ENCODE results near the gene TBC1D32.
"Not testable (repeated sequence)": the region's sequence is repeated elsewhere in the genome, so short reads cannot be mapped to it uniquely, and the experiment has no call there.

TBC1D32 gene

DNA sequence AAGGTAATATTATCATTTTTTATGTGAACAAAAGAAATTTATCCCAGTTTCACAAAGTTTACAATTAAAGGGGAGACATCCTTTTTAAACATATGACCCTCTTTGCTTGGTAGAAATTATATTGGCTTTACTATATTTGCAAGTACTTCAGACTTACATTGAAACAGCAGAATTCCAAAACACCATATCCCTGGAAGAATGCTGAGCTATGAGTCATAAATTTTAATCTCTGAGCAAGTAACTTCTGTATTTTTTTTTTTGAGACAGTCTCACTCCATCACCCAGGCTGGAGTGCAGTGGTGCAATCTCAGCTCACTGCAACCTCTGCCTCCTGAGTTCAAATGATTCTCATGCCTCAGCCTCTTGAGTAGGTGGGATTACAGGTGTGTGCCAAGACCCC lies 240.4 kb downstream of the TBC1D32 start:
- no peak overlapping the region for H3K4me3 ChIP-seq (ENCODE audit: low read depth, low read length)
- TF ChIP-seq CTCF (IDR thresholded peaks at IDR 0.05; ENCODE audit: borderline replicate concordance, insufficient read depth, low read depth, low read length): no peak

DNA sequence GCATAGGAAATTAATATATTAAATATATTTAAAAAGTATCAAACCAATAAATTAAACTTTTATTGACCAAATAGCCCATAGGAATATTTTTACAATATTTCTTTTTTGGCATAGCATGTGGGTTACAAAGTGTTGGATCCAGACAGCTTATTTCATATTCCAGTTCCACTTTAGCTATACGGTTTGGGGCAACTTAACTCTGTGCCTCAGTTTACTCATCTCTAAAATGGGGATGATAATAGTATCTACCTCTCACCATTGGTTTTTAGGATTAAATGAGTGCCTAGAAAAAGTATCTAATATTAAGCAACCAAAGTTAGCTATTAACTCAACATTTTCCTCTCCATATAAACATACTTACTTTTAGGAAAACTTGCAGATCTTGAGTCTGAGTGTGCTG lies 243.8 kb downstream of the TBC1D32 start:
- no peak for TF ChIP-seq CTCF (IDR thresholded peaks at IDR 0.05; ENCODE audit: borderline replicate concordance, insufficient read depth, low read depth, low read length)

GRCh38 chr6:121086876-121087275 lies 247.4 kb downstream of the TBC1D32 start:
- TF ChIP-seq CTCF (IDR thresholded peaks at IDR 0.05; ENCODE audit: borderline replicate concordance, insufficient read depth, low read depth, low read length): no peak
- H3K4me3 ChIP-seq (ENCODE audit: low read depth, low read length): no peak overlapping the region

More for the DNA sequence above, 243.8 kb downstream of the TBC1D32 start:
- H3K4me3 ChIP-seq (ENCODE audit: low read depth, low read length): no peak overlapping the region

GRCh38 chr6:121076119-121076518 lies 258.2 kb downstream of the TBC1D32 start:
- TF ChIP-seq CTCF (IDR thresholded peaks at IDR 0.05; ENCODE audit: borderline replicate concordance, insufficient read depth, low read depth, low read length): no peak
- H3K4me3 ChIP-seq (ENCODE audit: low read depth, low read length): no peak overlapping the region

DNA sequence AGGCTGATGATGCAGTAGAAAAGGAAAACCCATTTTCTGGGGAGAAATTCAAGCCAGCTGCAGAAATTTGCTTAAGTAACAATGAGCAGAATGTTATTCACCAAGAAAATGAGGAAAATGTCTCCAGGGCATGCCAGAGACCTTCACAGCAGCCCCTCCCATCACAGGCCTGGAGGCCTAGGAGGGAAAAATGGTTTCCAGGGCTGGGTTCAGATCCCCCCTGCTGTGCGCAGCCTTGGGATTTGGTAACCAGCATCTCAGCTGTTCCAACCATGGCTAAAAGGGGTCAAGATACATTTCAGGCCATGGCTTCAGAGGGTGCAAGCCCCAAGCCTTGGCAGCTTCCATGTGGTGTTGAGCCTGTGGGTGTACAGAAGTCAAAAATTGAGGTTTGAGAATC lies 265.5 kb downstream of the TBC1D32 start:
- H3K4me3 ChIP-seq (ENCODE audit: low read depth, low read length): not testable (repeated sequence)

GRCh38 chr6:121067381-121067780 lies 266.9 kb downstream of the TBC1D32 start:
- TF ChIP-seq CTCF (IDR thresholded peaks at IDR 0.05; ENCODE audit: borderline replicate concordance, insufficient read depth, low read depth, low read length): no peak
- no peak overlapping the region for H3K4me3 ChIP-seq (ENCODE audit: low read depth, low read length)

DNA sequence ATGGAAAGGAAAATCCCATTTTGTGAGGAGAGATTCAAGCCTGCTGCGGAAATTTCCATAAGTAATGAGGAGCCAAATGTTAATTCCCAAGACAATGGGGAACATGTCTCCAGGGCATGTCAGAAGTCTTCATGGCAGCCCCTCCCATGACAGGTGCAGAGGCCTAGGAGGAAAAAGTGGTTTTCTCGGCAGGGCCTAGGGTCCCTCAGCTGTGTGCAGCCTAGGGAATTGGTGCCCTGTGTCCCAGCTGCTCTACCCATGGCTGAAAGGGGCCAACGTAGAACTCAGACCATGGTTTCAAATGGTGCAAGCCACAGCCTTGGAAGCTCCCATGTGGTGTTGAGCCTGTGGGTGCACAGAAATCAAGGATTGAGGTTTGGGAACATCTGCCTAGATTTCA lies 269.9 kb downstream of the TBC1D32 start:
- TF ChIP-seq CTCF (IDR thresholded peaks at IDR 0.05; ENCODE audit: borderline replicate concordance, insufficient read depth, low read depth, low read length): no peak
- no peak overlapping the region for H3K4me3 ChIP-seq (ENCODE audit: low read depth, low read length)

DNA sequence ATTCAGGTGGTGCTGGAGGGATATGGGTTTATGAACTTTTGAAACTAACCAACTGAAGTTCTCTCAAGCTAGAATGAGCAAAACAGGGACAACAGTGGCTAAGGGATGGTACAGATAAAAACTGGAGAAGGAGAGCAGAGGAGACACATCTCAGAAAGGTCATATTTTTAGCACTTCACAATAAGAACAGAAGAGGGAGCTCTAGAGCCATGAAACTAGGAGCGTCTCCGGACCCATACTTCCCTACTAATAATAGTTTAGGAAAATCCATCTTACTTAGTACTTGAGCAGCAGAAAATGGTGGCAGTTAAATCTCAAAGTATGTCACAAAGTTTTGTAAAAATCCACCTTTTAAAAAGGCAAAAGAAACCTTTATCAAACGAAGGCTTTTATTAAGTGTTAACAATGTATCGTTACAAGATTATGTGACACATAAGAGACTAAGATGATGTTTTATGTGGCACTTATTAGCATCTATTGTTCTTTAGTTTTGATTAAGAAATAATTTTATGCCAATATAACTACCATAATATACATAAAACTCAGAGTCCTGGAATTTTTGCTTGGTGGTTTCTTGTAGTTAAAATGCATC lies 278.6 kb downstream of the TBC1D32 start:
- peak; percentile 47; the same call in 1 of the 2 replicates for TF ChIP-seq CTCF (IDR thresholded peaks at IDR 0.05; ENCODE audit: borderline replicate concordance, insufficient read depth, low read depth, low read length)
- H3K4me3 ChIP-seq (ENCODE audit: low read depth, low read length): no peak overlapping the region

DNA sequence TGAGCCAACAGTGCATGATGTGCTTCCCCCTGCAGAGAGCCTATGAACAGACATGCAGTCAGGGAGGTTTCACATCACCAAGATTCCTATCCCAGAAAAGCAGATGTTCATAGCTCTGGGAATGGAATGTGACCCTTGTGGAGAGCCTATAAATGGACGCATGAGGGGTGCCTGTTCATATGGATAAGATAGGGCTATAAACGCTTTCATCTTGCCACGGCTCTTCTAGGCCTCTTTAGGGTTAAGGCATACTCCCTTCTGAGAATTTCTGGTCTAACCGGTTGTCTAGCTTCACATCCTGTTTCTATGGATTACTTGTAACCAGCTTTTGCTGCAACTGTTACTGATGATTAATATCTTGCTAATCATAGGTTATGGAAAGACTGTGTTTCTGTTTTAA lies 285.7 kb downstream of the TBC1D32 start:
- not testable (repeated sequence) for H3K4me3 ChIP-seq (ENCODE audit: low read depth, low read length)

All from GM12875 (cell line).